Karpas-422 (cell line): ENCODE measurements around the gene SLC26A3. TPM values are rescaled to one million over a fixed set of nuclear protein-coding genes. Genes with fewer than 3 reads are reported as not detected.
A peak's percentile ranks its signal among the peaks of the same experiment; 100 is the strongest.

ENCODE experiments used
- DNase-seq: peaks from one replicate; pipeline ENCODE4 v3.0.0-alpha.2; 2015
- H2AFZ ChIP-seq: fragments of 200-600 bp; sonication (generic); 2 replicates; pipeline ENCODE4 v1.6.1; 2014; ENCODE audit warnings: antibody characterized with exemption, low read length, mixed read lengths
- H3K27ac ChIP-seq: fragments of 200-600 bp; sonication (generic); 2 replicates; pipeline ENCODE4 v1.5.1; 2014; ENCODE audit warnings: mild to moderate bottlenecking, low read length, moderate library complexity
- H3K27me3 ChIP-seq: fragments of 200-600 bp; sonication (generic); 2 replicates; pipeline ENCODE4 v1.6.1; 2014; ENCODE audit warnings: low read length, mixed read lengths
- H3K36me3 ChIP-seq: fragments of 200-600 bp; sonication (generic); 2 replicates; pipeline ENCODE4 v1.6.1; 2014; ENCODE audit warnings: low read length, mixed read lengths; ENCODE audit not compliant: insufficient read depth
- H3K4me1 ChIP-seq: fragments of 200-600 bp; sonication (generic); 2 replicates; pipeline ENCODE4 v1.6.1; 2014; ENCODE audit warnings: mild to moderate bottlenecking, low read length, mixed read lengths
- H3K4me2 ChIP-seq: fragments of 200-600 bp; sonication (generic); 2 replicates; pipeline ENCODE4 v1.6.1; 2014; ENCODE audit warnings: low read length, low read depth, mild to moderate bottlenecking; ENCODE audit not compliant: poor library complexity, severe bottlenecking
- H3K4me3 ChIP-seq: fragments of 200-600 bp; sonication (generic); 2 replicates; pipeline ENCODE4 v1.5.1; 2014; ENCODE audit warnings: mild to moderate bottlenecking, antibody characterized with exemption, low read length, mixed read lengths
- H3K79me2 ChIP-seq: fragments of 200-600 bp; sonication (generic); 2 replicates; pipeline ENCODE4 v1.6.1; 2014; ENCODE audit warnings: mild to moderate bottlenecking, low read length, mixed read lengths
- H3K9ac ChIP-seq: fragments of 200-600 bp; sonication (generic); 2 replicates; pipeline ENCODE4 v1.6.0; 2014; ENCODE audit warnings: low read length
- H3K9me2 ChIP-seq: fragments of 200-600 bp; sonication (generic), shearing (Covaris generic); replicated peaks from 2 replicates; pipeline ENCODE4 v1.6.0; 2014; ENCODE audit warnings: mild to moderate bottlenecking, low read length, moderate library complexity; ENCODE audit not compliant: insufficient read depth
- H3K9me3 ChIP-seq: fragments of 300-700, 200-600 bp; sonication (generic); 2 replicates; pipeline ENCODE4 v1.6.1; 2014; ENCODE audit warnings: low read length, mixed read lengths
- H4K20me1 ChIP-seq: fragments of 200-600 bp; sonication (generic); 2 replicates; pipeline ENCODE4 v1.6.1; 2014; ENCODE audit warnings: mild to moderate bottlenecking, antibody characterized with exemption, low read length, low read depth; ENCODE audit not compliant: insufficient read depth
- total RNA-seq: library from RNA; depleted of rRNA; stranded (reverse); fragments of >200 nt; shearing (Covaris generic); gene quantifications from 2 replicates; pipeline ENCODE4 v1.2.3, GENCODE V29; 2014; ENCODE audit warnings: low replicate concordance

SLC26A3 gene
- total RNA-seq, 1 experiment from 2014 or later, result not detected

DNA sequence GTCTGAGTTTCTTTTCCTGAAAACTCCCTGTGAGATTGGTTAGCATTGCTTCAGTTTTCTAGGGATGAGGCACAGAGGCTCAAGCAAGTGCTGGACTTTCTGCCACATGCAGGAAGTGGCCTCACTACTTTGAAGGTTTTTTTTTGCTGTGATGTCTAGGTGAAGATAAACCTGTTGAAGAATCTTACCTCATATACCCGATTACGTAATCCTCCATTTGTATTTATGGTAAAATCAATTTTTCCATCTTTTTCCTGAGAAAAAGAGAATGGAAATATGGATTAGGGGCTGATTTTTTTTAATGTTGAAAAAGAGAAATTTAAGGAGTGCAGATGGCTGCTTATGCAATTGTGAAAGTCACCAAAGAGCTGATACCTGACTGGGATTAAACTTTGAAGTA lies 35.6 kb downstream of the SLC26A3 start:
- H3K9ac ChIP-seq, result no peak overlapping the region
- H3K79me2 ChIP-seq, result no peaks in the 10 kb centered on the region
- no peak overlapping the region for H3K27ac ChIP-seq
- no peak overlapping the region for H2AFZ ChIP-seq
- no peaks in the 10 kb centered on the region for H3K9me2 ChIP-seq
- no peak for DNase-seq
- no peaks in the 10 kb centered on the region for H4K20me1 ChIP-seq
- H3K4me1 ChIP-seq, result no peaks in the 10 kb centered on the region
- H3K9me3 ChIP-seq, result no peaks in the 10 kb centered on the region
- H3K4me2 ChIP-seq, result no peak overlapping the region
- no peak overlapping the region for H3K4me3 ChIP-seq
- no peaks in the 10 kb centered on the region for H3K36me3 ChIP-seq
- no peaks in the 10 kb centered on the region for H3K27me3 ChIP-seq

DNA sequence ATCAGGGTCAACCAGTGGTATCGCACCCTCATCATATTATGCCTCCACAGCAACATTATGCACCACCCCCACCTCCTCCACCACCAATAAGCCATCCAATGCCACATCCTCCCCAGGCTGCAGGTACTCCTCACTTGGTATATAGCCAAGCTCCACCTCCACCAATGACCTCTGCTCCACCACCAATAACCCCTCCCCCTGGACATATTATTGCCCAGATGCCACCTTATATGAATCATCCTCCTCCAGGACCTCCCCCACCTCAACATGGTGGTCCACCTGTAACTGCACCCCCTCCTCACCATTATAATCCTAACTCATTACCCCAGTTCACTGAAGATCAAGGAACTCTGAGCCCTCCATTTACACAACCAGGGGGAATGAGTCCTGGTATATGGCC lies 44.4 kb downstream of the SLC26A3 start:
- H3K27ac ChIP-seq, result no peak overlapping the region
- peaks cover 50% of the 10 kb centered on the region; the same call in 1 of the 2 replicates for H3K36me3 ChIP-seq
- H3K9ac ChIP-seq, result no peak overlapping the region
- H3K4me3 ChIP-seq, result no peak overlapping the region
- 0 out of 2 replicates have a peak, but pooled peaks cover 1% of the 10 kb centered on the region for H3K79me2 ChIP-seq
- H4K20me1 ChIP-seq, result 0 out of 2 replicates have a peak, but pooled peaks cover 3% of the 10 kb centered on the region
- no peak overlapping the region for H3K4me2 ChIP-seq
- H3K9me2 ChIP-seq, result no peaks in the 10 kb centered on the region
- no peak for DNase-seq
- H2AFZ ChIP-seq, result no peak overlapping the region
- no peaks in the 10 kb centered on the region for H3K27me3 ChIP-seq
- H3K9me3 ChIP-seq, result no peaks in the 10 kb centered on the region
- H3K4me1 ChIP-seq, result no peaks in the 10 kb centered on the region

DNA sequence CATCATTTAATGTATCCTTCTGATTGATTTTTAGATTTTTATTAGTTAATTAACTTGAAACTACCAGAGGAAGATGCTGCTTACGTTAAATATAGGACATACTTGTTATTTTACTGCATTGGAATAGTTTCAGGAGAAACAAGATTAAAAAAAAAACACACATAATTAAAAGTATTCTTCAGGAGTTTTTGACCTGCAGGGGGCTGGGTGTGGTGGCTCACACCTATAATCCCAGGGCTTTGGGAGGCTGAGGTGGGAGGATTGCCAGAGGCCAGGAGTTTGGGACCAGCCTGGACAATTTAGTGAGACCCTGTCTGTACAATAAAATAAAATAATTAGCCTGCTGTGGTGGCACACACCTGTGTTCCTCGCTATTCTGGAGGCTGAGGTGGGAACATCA lies 48.4 kb downstream of the SLC26A3 start:
- no peaks in the 10 kb centered on the region for H3K9me3 ChIP-seq
- no peak overlapping the region for H2AFZ ChIP-seq
- no peak overlapping the region for H3K4me3 ChIP-seq
- peaks cover 71% of the 10 kb centered on the region; the same call in 1 of the 2 replicates for H3K36me3 ChIP-seq
- H3K27me3 ChIP-seq, result no peaks in the 10 kb centered on the region
- no peaks in the 10 kb centered on the region for H3K4me1 ChIP-seq
- no peak overlapping the region for H3K27ac ChIP-seq
- H3K79me2 ChIP-seq, result peaks cover 32% of the 10 kb centered on the region
- H3K9me2 ChIP-seq, result no peaks in the 10 kb centered on the region
- peaks cover 9% of the 10 kb centered on the region; the same call in 1 of the 2 replicates for H4K20me1 ChIP-seq
- H3K9ac ChIP-seq, result no peak overlapping the region
- no peak for DNase-seq
- H3K4me2 ChIP-seq, result no peak overlapping the region

DNA sequence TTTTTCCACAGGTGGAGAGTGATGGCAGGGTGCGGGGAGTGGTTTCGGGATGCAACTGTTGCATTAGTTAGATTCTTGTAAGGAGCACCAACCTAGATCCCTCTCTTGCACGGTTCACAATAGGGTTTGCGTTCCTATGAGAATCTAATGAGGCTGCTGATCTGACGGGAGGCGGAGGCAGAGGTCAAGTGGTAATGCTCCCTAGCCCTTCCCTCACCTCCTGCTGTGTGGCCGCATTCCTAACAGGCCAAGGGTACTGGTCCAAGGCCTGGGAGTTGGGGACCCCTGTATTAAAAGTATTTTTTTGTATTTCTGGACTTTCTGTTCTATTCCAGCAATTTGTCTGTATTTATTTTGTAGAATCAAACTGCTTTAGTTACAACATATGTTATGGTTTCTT lies 51.9 kb downstream of the SLC26A3 start:
- H3K9me3 ChIP-seq, result no peaks in the 10 kb centered on the region

DNA sequence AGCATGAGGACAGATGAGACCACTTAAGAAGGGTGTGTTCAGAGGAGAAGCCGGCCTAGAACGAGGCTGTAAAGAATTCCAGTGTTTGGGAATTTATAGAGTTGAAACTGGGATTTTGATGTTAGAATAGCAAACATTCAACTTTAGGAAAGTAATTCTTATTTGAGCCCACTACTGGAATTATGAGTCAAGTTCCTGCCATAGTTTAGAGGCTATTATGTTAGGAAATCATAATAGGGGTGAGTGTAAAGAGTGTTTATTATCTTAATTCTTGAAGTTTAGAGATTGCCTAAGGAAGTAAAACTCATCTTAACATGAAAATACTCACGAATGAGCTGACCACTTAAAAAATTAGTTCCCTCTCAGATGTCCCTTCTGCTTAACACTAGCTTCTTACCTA lies 57.0 kb downstream of the SLC26A3 start:
- no peaks in the 10 kb centered on the region; the same call in 1 of the 2 replicates for H3K9me2 ChIP-seq
- H3K4me1 ChIP-seq, result peaks cover 41% of the 10 kb centered on the region
- peaks cover 67% of the 10 kb centered on the region for H3K79me2 ChIP-seq
- H3K27me3 ChIP-seq, result no peaks in the 10 kb centered on the region
- peak overlapping the region; percentile 76 for H3K4me2 ChIP-seq
- peak overlapping the region; percentile 90 for H3K9ac ChIP-seq
- H4K20me1 ChIP-seq, result peaks cover 34% of the 10 kb centered on the region; the same call in 1 of the 2 replicates
- no peaks in the 10 kb centered on the region for H3K9me3 ChIP-seq
- peaks cover 35% of the 10 kb centered on the region; the same call in 1 of the 2 replicates for H3K36me3 ChIP-seq
- H3K27ac ChIP-seq, result peak overlapping the region; percentile 58; the same call in 1 of the 2 replicates
- H2AFZ ChIP-seq, result no peak overlapping the region
- peak overlapping the region; percentile 91 for H3K4me3 ChIP-seq
- no peak for DNase-seq

More for the DNA sequence above, 51.9 kb downstream of the SLC26A3 start:
- no peak overlapping the region for H3K4me2 ChIP-seq
- H3K4me1 ChIP-seq, result peaks cover 16% of the 10 kb centered on the region
- H3K36me3 ChIP-seq, result peaks cover 73% of the 10 kb centered on the region; the same call in 1 of the 2 replicates
- peaks cover 21% of the 10 kb centered on the region; the same call in 1 of the 2 replicates for H4K20me1 ChIP-seq
- no peak overlapping the region for H3K9ac ChIP-seq
- H3K27me3 ChIP-seq, result no peaks in the 10 kb centered on the region
- DNase-seq, result no peak
- no peaks in the 10 kb centered on the region for H3K9me2 ChIP-seq
- H3K4me3 ChIP-seq, result no peak overlapping the region
- H2AFZ ChIP-seq, result no peak overlapping the region
- H3K79me2 ChIP-seq, result peaks cover 67% of the 10 kb centered on the region
- no peak overlapping the region for H3K27ac ChIP-seq

DNA sequence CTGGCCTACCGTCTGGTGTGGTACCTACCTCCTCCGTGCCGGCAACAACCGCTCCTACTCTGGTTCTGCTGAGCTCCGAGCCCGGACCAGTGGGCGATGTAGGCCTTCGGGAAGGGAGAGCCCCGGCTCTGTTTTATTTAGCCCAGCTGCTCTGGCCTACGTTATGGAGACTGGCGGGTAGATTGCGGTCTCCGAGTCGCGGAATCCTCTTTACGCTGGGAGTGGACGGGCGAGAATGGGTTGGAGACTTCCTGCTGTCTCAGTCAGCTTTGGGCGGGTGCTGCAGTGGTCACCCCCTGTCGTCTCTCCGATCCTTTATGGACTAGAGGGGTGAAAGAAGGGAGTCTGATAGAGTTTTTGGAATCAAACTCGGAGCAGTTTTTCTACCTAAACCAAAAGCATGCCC lies 58.7 kb downstream of the SLC26A3 start:
- peak overlapping the region; percentile 14; the same call in 1 of the 2 replicates for H2AFZ ChIP-seq
- H3K9me3 ChIP-seq, result no peaks in the 10 kb centered on the region
- H3K27me3 ChIP-seq, result no peaks in the 10 kb centered on the region
- H3K36me3 ChIP-seq, result peaks cover 23% of the 10 kb centered on the region; the same call in 1 of the 2 replicates
- peak overlapping the region; percentile 76 for H3K4me2 ChIP-seq
- H3K9ac ChIP-seq, result peak overlapping the region; percentile 90
- no peak for DNase-seq
- H3K79me2 ChIP-seq, result peaks cover 54% of the 10 kb centered on the region
- peaks cover 41% of the 10 kb centered on the region for H3K4me1 ChIP-seq
- H3K4me3 ChIP-seq, result peak overlapping the region; percentile 91
- peaks cover 31% of the 10 kb centered on the region; the same call in 1 of the 2 replicates for H4K20me1 ChIP-seq
- H3K9me2 ChIP-seq, result no peaks in the 10 kb centered on the region; the same call in 1 of the 2 replicates
- H3K27ac ChIP-seq, result peak overlapping the region; percentile 95

DNA sequence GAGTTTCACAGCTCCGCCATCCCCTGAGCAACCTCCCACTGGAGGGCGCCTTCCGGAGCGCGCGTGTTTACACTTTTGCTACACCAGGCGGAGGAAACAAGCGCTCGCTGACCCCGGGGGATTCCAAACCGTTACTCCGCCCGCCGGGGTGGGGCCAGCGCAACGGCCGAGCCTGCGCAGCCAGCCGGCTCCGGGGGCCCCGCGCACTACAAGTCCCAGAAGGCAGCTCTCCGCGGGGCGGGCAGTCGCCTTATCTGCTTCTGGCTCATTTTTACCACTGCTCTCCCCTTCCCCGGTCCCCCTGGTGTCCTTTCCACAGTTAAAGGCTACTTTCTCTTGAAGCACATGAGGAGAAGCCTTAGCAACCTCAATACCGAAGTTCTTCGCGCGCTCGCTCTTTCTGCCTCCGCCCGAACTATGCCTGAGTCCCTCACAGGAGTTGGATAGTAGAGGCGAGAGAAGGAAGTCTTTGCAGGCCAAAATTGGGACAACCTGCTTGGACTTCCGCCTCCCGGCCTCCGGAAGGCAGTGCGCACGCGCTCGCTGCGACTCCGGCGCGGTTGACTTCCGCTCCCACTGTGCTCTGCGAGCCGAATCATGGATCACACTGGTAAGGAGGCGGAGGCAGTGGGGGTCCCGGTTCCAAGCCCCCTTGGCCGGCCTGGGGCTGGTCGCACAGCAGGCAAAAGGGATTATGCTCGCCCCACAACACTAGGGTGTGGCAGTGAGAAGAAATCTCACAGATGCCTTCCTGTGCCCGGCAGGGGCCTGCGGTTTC lies 59.3 kb downstream of the SLC26A3 start, which contains the start of gene CBLL1:
Gene CBLL1 (plus strand): TSS at position 576 of the 778 bp plus-strand sequence. CDS start 22 bp downstream, at position 598.
- peaks cover 31% of the 10 kb centered on the region; the same call in 1 of the 2 replicates for H4K20me1 ChIP-seq
- no peaks in the 10 kb centered on the region for H3K9me3 ChIP-seq
- H3K4me2 ChIP-seq, result peak within 1 kb of the TSS; percentile 76
- H3K79me2 ChIP-seq, result peaks cover 48% of the 10 kb centered on the region
- peaks cover 41% of the 10 kb centered on the region for H3K4me1 ChIP-seq
- peaks cover 17% of the 10 kb centered on the region; the same call in 1 of the 2 replicates for H3K36me3 ChIP-seq
- H3K4me3 ChIP-seq, result peak within 1 kb of the TSS; percentile 91
- peak within 1 kb of the TSS; percentile 90 for H3K9ac ChIP-seq
- H3K9me2 ChIP-seq, result no peaks in the 10 kb centered on the region; the same call in 1 of the 2 replicates
- peak within 1 kb of the TSS; percentile 93 for H2AFZ ChIP-seq
- DNase-seq, result peak; percentile 98
- H3K27me3 ChIP-seq, result no peaks in the 10 kb centered on the region
- peak within 1 kb of the TSS; percentile 95 for H3K27ac ChIP-seq
